ENCODE measurements around the gene ERCC3.

- no peak for TF ChIP-seq POLR2A (IDR thresholded peaks at IDR 0.05)
- TF ChIP-seq CTCF (IDR thresholded peaks at IDR 0.05): no peak
Measured at GRCh38 chr2:127283275-127283674, 10.7 kb downstream of the ERCC3 start.
